ENCODE measurements around the gene IGSF8.

IGSF8 gene

GRCh38 chr1:160048335-160048734 lies 50.1 kb downstream of the IGSF8 start:
- Histone ChIP-seq H3K36me3 (ENCODE audit: control insufficient read depth in 2 of 2, insufficient read depth in 1 of 2, low read length in 2 of 2) (no peaks in the 10 kb centered on the region), H3K27ac (ENCODE audit: extremely low read depth, low read depth, low read length) (no peak overlapping the region), H3K9me3 (ENCODE audit: control insufficient read depth, insufficient read depth, low read depth, low read length) (no peaks in the 10 kb centered on the region), H3K4me3 (ENCODE audit: low read depth, low read length) (no peak overlapping the region), H3K4me1 (ENCODE audit: control insufficient read depth, insufficient read depth, low read length) (no peaks in the 10 kb centered on the region)
- CTCF ChIA-PET, result interaction anchor here (0.7 to 25.0 kb wide), 5 partner anchors 10 to 109 kb away, joined by 3 to 541 read pairs (median 7); partner anchors contain the start of gene KCNJ9
- TF ChIP-seq WT1 (tag by site-specific recombination; IDR thresholded peaks at IDR 0.05) (no peak), PRDM1 (tag by site-specific recombination; IDR thresholded peaks at IDR 0.05) (peak; percentile 55)
- POLR2A ChIA-PET, result no interaction called here

DNA sequence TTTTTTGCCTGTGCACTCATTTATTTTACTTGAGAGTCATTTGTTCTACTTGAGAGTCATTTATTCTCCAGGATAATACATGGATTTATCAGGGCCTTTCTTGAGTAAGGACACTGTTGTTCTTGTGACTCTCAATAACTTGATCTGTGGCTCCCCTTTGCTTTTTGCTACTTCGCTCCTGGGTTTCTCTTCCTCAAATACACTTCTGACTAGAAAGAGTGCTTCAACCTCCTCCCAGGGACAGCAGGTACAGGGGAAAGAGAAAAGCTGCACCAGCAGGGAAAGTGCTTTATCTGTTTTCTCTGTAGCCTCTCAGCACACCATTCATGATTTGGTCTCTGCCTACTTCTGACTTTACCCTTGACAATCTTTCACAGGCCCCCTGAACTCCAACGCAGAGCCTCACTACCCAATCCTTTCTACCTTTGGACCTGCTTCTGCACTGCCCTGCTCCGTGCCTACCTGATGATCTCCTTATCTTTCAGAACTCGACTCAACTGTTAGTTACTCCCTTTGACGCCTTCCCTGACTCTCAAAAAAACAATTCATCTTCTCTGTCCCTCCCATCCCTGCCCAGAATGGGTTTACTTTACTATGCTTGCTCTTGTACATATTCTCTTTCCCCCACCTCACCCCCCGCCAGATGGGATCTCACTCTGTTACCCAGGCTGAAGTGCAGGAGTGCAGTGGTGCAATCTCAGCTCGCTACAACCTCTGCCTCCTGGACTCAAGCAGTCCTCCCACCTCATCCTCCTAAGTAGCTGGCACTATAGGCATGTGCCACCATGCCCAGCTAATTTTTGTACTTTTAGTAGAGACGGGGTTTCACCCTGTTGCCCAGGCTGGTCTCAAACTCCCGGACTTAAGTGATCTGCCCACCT lies 51.1 kb downstream of the IGSF8 start:
- no peak overlapping the region for H3K27ac ChIP-seq (ENCODE audit: extremely low read depth, low read depth, low read length)
- ChIA-PET CTCF (interaction anchor here (0.6 to 25.0 kb wide), 24 partner anchors 7 to 351 kb away, joined by 3 to 541 read pairs (median 5); partner anchors contain the start of genes IGSF8, KCNJ9 and PIGM), POLR2A (no interaction called here)
- no peaks in the 10 kb centered on the region for H3K9me3 ChIP-seq (ENCODE audit: control insufficient read depth, insufficient read depth, low read depth, low read length)
- TF ChIP-seq ZNF768 (tag by site-specific recombination; IDR thresholded peaks at IDR 0.05), result 0 out of 2 replicates have a peak, but pooled peaks have one; percentile 1
- 0 out of 2 replicates have a peak, but pooled peaks have one; percentile 13 for TF ChIP-seq PRDM1 (tag by site-specific recombination; IDR thresholded peaks at IDR 0.05)
- no peak for TF ChIP-seq ZNF391 (tag by site-specific recombination; IDR thresholded peaks at IDR 0.05; ENCODE audit: borderline replicate concordance, low read depth)
- H3K4me3 ChIP-seq (ENCODE audit: low read depth, low read length), result no peak overlapping the region
- no peaks in the 10 kb centered on the region for H3K36me3 ChIP-seq (ENCODE audit: control insufficient read depth in 2 of 2, insufficient read depth in 1 of 2, low read length in 2 of 2)
- H3K4me1 ChIP-seq (ENCODE audit: control insufficient read depth, insufficient read depth, low read length), result no peaks in the 10 kb centered on the region

DNA sequence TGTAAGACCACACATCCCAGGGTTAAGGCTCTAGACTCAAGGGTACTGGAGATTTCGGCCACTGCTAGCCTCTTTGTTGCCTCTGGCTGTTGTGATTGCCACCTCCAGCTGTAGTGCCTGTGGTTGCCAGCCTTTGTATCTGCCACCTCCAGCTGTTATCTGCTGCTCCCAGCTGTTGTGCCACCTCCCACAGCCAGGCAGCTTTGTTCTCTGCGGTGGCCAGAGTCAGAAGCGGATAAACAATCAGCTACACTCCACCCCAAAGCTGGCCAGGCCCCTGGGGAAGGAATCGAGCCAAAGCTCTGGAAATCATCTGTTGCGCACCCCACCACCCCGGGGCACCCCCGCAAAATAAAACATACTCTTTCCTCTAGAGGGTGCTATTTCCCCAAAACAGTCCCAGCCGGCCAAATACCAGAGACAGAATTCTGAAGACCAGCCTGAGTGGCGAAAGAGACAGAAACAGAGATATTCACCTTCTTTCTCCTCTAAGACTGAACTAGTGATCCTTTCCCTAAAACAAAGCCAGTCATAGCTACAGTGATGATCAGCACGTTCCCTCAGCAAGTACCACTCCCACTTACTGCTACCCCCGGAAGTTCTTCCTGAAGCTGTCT lies 51.8 kb downstream of the IGSF8 start:
- ChIA-PET CTCF (interaction anchor here (0.6 to 25.0 kb wide), 29 partner anchors 8 to 506 kb away, joined by 3 to 541 read pairs (median 6); partner anchors contain the start of genes IGSF8, KCNJ9 and PIGM), POLR2A (no interaction called here)
- Histone ChIP-seq H3K27ac (ENCODE audit: extremely low read depth, low read depth, low read length) (no peak overlapping the region), H3K4me1 (ENCODE audit: control insufficient read depth, insufficient read depth, low read length) (no peaks in the 10 kb centered on the region), H3K9me3 (ENCODE audit: control insufficient read depth, insufficient read depth, low read depth, low read length) (no peaks in the 10 kb centered on the region), H3K36me3 (ENCODE audit: control insufficient read depth in 2 of 2, insufficient read depth in 1 of 2, low read length in 2 of 2) (no peaks in the 10 kb centered on the region), H3K4me3 (ENCODE audit: low read depth, low read length) (no peak overlapping the region)
- TF ChIP-seq, protein P1, sequence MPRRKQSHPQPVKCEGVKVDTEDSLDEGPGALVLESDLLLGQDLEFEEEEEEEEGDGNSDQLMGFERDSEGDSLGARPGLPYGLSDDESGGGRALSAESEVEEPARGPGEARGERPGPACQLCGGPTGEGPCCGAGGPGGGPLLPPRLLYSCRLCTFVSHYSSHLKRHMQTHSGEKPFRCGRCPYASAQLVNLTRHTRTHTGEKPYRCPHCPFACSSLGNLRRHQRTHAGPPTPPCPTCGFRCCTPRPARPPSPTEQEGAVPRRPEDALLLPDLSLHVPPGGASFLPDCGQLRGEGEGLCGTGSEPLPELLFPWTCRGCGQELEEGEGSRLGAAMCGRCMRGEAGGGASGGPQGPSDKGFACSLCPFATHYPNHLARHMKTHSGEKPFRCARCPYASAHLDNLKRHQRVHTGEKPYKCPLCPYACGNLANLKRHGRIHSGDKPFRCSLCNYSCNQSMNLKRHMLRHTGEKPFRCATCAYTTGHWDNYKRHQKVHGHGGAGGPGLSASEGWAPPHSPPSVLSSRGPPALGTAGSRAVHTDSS (tag by site-specific recombination; IDR thresholded peaks at IDR 0.05), result no peak
- no peak for TF ChIP-seq ZNF76 (tag by site-specific recombination; IDR thresholded peaks at IDR 0.05; ENCODE audit: borderline replicate concordance, low read depth)
- TF ChIP-seq ZNF571 (tag by site-specific recombination; IDR thresholded peaks at IDR 0.05), result no peak
- no peak for TF ChIP-seq ZNF175 (tag by site-specific recombination; IDR thresholded peaks at IDR 0.05)
- no peak for TF ChIP-seq ZNF658 (tag by site-specific recombination; IDR thresholded peaks at IDR 0.05)
- no peak for TF ChIP-seq ZSCAN16 (tag by site-specific recombination; IDR thresholded peaks at IDR 0.05)
- TF ChIP-seq ZNF701 (tag by site-specific recombination; IDR thresholded peaks at IDR 0.05), result no peak
- TF ChIP-seq SCRT2 (tag by site-specific recombination; IDR thresholded peaks at IDR 0.05), result peak; percentile 99
- 0 out of 2 replicates have a peak, but pooled peaks have one; percentile 46 for TF ChIP-seq ZBTB10 (tag by site-specific recombination; IDR thresholded peaks at IDR 0.05)
- TF ChIP-seq, protein P2, sequence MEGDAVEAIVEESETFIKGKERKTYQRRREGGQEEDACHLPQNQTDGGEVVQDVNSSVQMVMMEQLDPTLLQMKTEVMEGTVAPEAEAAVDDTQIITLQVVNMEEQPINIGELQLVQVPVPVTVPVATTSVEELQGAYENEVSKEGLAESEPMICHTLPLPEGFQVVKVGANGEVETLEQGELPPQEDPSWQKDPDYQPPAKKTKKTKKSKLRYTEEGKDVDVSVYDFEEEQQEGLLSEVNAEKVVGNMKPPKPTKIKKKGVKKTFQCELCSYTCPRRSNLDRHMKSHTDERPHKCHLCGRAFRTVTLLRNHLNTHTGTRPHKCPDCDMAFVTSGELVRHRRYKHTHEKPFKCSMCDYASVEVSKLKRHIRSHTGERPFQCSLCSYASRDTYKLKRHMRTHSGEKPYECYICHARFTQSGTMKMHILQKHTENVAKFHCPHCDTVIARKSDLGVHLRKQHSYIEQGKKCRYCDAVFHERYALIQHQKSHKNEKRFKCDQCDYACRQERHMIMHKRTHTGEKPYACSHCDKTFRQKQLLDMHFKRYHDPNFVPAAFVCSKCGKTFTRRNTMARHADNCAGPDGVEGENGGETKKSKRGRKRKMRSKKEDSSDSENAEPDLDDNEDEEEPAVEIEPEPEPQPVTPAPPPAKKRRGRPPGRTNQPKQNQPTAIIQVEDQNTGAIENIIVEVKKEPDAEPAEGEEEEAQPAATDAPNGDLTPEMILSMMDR (tag by site-specific recombination; IDR thresholded peaks at IDR 0.05), result peak; percentile 59
- no peak for TF ChIP-seq ZNF449 (tag by site-specific recombination; IDR thresholded peaks at IDR 0.05)
- TF ChIP-seq, protein P3, sequence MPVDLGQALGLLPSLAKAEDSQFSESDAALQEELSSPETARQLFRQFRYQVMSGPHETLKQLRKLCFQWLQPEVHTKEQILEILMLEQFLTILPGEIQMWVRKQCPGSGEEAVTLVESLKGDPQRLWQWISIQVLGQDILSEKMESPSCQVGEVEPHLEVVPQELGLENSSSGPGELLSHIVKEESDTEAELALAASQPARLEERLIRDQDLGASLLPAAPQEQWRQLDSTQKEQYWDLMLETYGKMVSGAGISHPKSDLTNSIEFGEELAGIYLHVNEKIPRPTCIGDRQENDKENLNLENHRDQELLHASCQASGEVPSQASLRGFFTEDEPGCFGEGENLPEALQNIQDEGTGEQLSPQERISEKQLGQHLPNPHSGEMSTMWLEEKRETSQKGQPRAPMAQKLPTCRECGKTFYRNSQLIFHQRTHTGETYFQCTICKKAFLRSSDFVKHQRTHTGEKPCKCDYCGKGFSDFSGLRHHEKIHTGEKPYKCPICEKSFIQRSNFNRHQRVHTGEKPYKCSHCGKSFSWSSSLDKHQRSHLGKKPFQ (tag by site-specific recombination; IDR thresholded peaks at IDR 0.05), result no peak
- no peak for TF ChIP-seq ZNF555 (tag by site-specific recombination; conservative IDR thresholded peaks at IDR 0.05)
- TF ChIP-seq IKZF3 (tag by site-specific recombination; IDR thresholded peaks at IDR 0.05), result no peak
- TF ChIP-seq KLF16 (tag by site-specific recombination; IDR thresholded peaks at IDR 0.05), result no peak
- TF ChIP-seq ZIC2 (tag by site-specific recombination; IDR thresholded peaks at IDR 0.05), result peak; percentile 99
